Gastroesophageal sphincter (tissue), 3 donors: ENCODE measurements around the gene ATG7.

ENCODE experiments used
- EP300 ChIP-seq: sonication (generic); formaldehyde crosslinking; IDR thresholded peaks from one replicate; pipeline ENCODE4 v1.6.1; 2017; ENCODE audit warnings: antibody characterized with exemption, mild to moderate bottlenecking
- POLR2AphosphoS5 ChIP-seq: sonication (generic); formaldehyde crosslinking; IDR thresholded peaks from one replicate; pipeline ENCODE4 v1.6.1; 2017; ENCODE audit warnings: antibody characterized with exemption
- TF ChIP-seq, protein P1 (sequence below), 4 experiments: fragments of 200-600 bp in 2 of 4; fragments of 450-650 bp in 2 of 4; sonication (generic) in 1 of 4; IDR thresholded peaks; one replicate each; pipeline ENCODE4 v1.5.1; 2017 to 2019; ENCODE audit warnings: antibody characterized with exemption in 4 of 4, mild to moderate bottlenecking in 2 of 4, moderate library complexity in 2 of 4

DNA sequence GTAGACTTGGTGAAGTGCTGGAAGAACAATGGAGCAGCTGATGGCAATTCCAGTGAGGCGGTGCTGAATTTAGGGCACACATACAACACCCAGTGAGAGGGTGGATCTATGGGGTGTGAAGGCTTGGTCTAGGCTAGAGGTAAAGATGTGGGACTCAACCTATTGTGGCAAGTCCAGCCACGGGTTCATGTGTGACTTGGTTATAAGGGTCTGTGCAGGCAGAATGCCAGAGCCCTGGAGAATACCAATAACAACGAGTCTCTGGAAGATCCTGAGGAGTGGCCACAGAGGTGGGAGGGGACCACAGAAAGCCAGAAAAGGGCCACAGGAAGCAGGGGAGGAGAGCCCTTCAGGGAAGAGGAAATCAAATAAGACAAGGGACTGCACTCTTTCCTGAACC is 316.6 kb downstream of the ATG7 start:
- TF ChIP-seq EP300 (no peak), POLR2AphosphoS5 (no peak)
- TF ChIP-seq, protein P1, sequence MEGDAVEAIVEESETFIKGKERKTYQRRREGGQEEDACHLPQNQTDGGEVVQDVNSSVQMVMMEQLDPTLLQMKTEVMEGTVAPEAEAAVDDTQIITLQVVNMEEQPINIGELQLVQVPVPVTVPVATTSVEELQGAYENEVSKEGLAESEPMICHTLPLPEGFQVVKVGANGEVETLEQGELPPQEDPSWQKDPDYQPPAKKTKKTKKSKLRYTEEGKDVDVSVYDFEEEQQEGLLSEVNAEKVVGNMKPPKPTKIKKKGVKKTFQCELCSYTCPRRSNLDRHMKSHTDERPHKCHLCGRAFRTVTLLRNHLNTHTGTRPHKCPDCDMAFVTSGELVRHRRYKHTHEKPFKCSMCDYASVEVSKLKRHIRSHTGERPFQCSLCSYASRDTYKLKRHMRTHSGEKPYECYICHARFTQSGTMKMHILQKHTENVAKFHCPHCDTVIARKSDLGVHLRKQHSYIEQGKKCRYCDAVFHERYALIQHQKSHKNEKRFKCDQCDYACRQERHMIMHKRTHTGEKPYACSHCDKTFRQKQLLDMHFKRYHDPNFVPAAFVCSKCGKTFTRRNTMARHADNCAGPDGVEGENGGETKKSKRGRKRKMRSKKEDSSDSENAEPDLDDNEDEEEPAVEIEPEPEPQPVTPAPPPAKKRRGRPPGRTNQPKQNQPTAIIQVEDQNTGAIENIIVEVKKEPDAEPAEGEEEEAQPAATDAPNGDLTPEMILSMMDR (IDR thresholded peaks at IDR 0.05): no peak
